Activated CD4-positive, alpha-beta T cell treated with anti-CD3 and anti-CD28 coated beads, Interleukin-2, amount 10 ng/mL, durations not matched to agents 24 days and 14 days (primary cell): ENCODE measurements around the gene LOXL3. TPM values are rescaled to one million over a fixed set of nuclear protein-coding genes. Genes with fewer than 3 reads are reported as not detected.

Experiments
- total RNA-seq: library from RNA; stranded (reverse); gene quantifications from 2 replicates; pipeline ENCODE4 v1.2.3, GENCODE V29; 2022

Gene LOXL3
- total RNA-seq, 1 donor from 2014 or later: 1.7 TPM

Other genes starting within 250 kb of the LOXL3 start
- gene SLC4A5, start 210.5 kb downstream of the LOXL3 start, total RNA-seq: 0.93 and 1.4 TPM in 2 replicates
- 87.1 and 87.2 TPM in 2 replicates for gene DCTN1, start 173.6 kb downstream of the LOXL3 start, total RNA-seq
- 1.7 and 2.0 TPM in 2 replicates for gene C2orf81, start 132.3 kb downstream of the LOXL3 start, total RNA-seq
- 72.1 and 78.2 TPM in 2 replicates for gene WDR54, start 132.2 kb downstream of the LOXL3 start, total RNA-seq
- 1.1 and 2.2 TPM in 2 replicates for gene RTKN, start 112.0 kb downstream of the LOXL3 start, total RNA-seq
- gene INO80B, start 98.9 kb downstream of the LOXL3 start, total RNA-seq: 51.8 and 54.5 TPM in 2 replicates
- gene WBP1, start 95.5 kb downstream of the LOXL3 start, total RNA-seq: 28.8 and 29.0 TPM in 2 replicates
- 84.2 and 85.7 TPM in 2 replicates for gene MOGS, start 88.6 kb downstream of the LOXL3 start, total RNA-seq
- gene MRPL53, start 81.3 kb downstream of the LOXL3 start, total RNA-seq: 89.0 and 115 TPM in 2 replicates
- gene CCDC142, start 70.9 kb downstream of the LOXL3 start, total RNA-seq: 26.5 and 26.9 TPM in 2 replicates
- gene TTC31, start 70.9 kb downstream of the LOXL3 start, total RNA-seq: 27.1 and 31.5 TPM in 2 replicates
- 0.36 and 0.40 TPM in 2 replicates for gene LBX2, start 54.3 kb downstream of the LOXL3 start, total RNA-seq
- gene PCGF1, start 46.2 kb downstream of the LOXL3 start, total RNA-seq: 43.3 and 45.8 TPM in 2 replicates
- gene TLX2, start 39.5 kb downstream of the LOXL3 start, total RNA-seq: 0.54 and 0.70 TPM in 2 replicates
- gene DQX1, start 27.7 kb downstream of the LOXL3 start, total RNA-seq: 0.59 and 0.68 TPM in 2 replicates
- 170 and 173 TPM in 2 replicates for gene AUP1, start 24.2 kb downstream of the LOXL3 start, total RNA-seq
- gene HTRA2, start 24.0 kb downstream of the LOXL3 start, total RNA-seq: 49.6 and 56.4 TPM in 2 replicates
- 33.8 and 34.2 TPM in 2 replicates for gene DOK1, start 778 bp upstream of the LOXL3 start, total RNA-seq
- not detected in 2 replicates for gene M1AP, start 94.4 kb upstream of the LOXL3 start, total RNA-seq
- 3.5 and 4.8 TPM in 2 replicates for gene SEMA4F, start 100.3 kb upstream of the LOXL3 start, total RNA-seq